Adrenal gland (tissue), 12 donors: Measurements from ENCODE around the gene CCDC74A. TPM values are rescaled to one million over a fixed set of nuclear protein-coding genes. Genes with fewer than 3 reads are reported as not detected.
"Not testable (repeated sequence)": the region's sequence is repeated elsewhere in the genome, so short reads cannot be mapped to it uniquely, and the experiment has no call there.

Source experiments
- DNase-seq, 7 donors: peaks; one replicate each; pipeline ENCODE4 v3.0.0-alpha.2; 2019 to 2020
- H3K27ac ChIP-seq, 5 donors: fragments of 200-600 bp; sonication (generic) in 4 of 5; 1 replicate in 3 of 5; 2 replicates in 2 of 5; pipeline versions ENCODE4 v1.5.1 to v1.8.0; 2016 to 2020; ENCODE audit warnings: mild to moderate bottlenecking in 1 of 5
- H3K27me3 ChIP-seq: fragments of 200-600 bp; 2 replicates; pipeline ENCODE4 v1.8.0; 2021
- H3K36me3 ChIP-seq, 2 donors: fragments of 200-600 bp; replicated peaks in 1 of 2; 1 replicate in 1 of 2; 2 replicates in 1 of 2; pipeline versions ENCODE4 v1.5.1 to v1.8.0; 2018 to 2022
- H3K4me1 ChIP-seq, 2 donors: fragments of 200-600 bp; replicated peaks in 1 of 2; 1 replicate in 1 of 2; 2 replicates in 1 of 2; pipeline versions ENCODE4 v1.5.1 to v1.8.0; 2018 to 2021
- H3K4me3 ChIP-seq, 4 donors: fragments of 200-600 bp; sonication (generic) in 3 of 4; one replicate each; pipeline ENCODE4 v1.5.1; 2016 to 2018
- H3K9me3 ChIP-seq, 3 donors: fragments of 200-600 bp; sonication (generic) in 1 of 3; replicated peaks in 1 of 3; 1 replicate in 2 of 3; 2 replicates in 1 of 3; pipeline versions ENCODE4 v1.5.1 to v1.8.0; 2016 to 2021
- CTCF ChIP-seq, 6 experiments: fragments of 450-650 bp in 4 of 6; fragments of 200-600 bp in 2 of 6; sonication (generic) in 1 of 6; IDR thresholded peaks; 1 replicate in 5 of 6; 2 replicates in 1 of 6; pipeline versions ENCODE4 v1.5.1 to v1.8.0; 2016 to 2021; ENCODE audit warnings: antibody characterized with exemption in 6 of 6, mild to moderate bottlenecking in 2 of 6, moderate library complexity in 1 of 6
- POLR2A ChIP-seq, 2 donors: fragments of 450-650 bp; IDR thresholded peaks; one replicate each; pipeline ENCODE4 v1.6.1; 2017; ENCODE audit warnings: antibody characterized with exemption in 2 of 2, mild to moderate bottlenecking in 2 of 2, moderate library complexity in 1 of 2
- WGBS, 4 donors: extraction: QIAGEN DNeasy Blood & Tissue Kit in 2 of 4; methylation state at CpG; one replicate each; pipeline versions ENCODE4 v1.1.5 to v1.1.7; 2013 to 2017; 5-methylcytosine and 5-hydroxymethylcytosine counted together
- intact Hi-C, 2 donors: fragments of 100-400 bp; cut with DNase I; formaldehyde crosslinking; loops; one replicate each; pipeline versions ENCODE4 v1.14.1 to v1.15.0; 2022 to 2023
- polyA plus RNA-seq, 3 donors: library from polyadenylated mRNA; stranded (reverse); fragments of 200-250 nt in 2 of 3; fragments of 350-450 nt in 1 of 3; fragmentation: Illumina TruSeq in 1 of 3; extraction: RNeasy Lipid Tissue Mini Kit (QIAGEN cat#74804) in 1 of 3; gene quantifications; one replicate each; pipeline ENCODE4 v1.2.3, GENCODE V29; 2013 to 2014
- total RNA-seq, 9 donors: library from RNA; depleted of rRNA in 4 of 9; stranded (reverse); fragments of >200 nt in 4 of 9; fragments of 120-200 nt in 1 of 9; fragmentation: NEBNext Ultra II Directional in 1 of 9; extraction: Animal tissue kit (Norgen Biotek cat#: 25700) in 1 of 9; gene quantifications; one replicate each; pipeline versions ENCODE4 v1.1.0 to v1.2.4, GENCODE V29; 2013 to 2023
- donor health status: healthy with polysubstance abuse.
- donor health status: Bipolar disorder and iron deficiency.
- donor health status: DM: yes; HTN: yes; CAD: no.
- donor health status: DM: no; HTN: no; CAD: no.
- donor health status: DM: no; HTN: no; CAD: no.
- donor health status: DM: yes; HTN: yes; CAD: no.

Gene CCDC74A
- total and polyA plus RNA-seq, 12 donors, result 8.4 to 77.1 (median 35.2) TPM

DNA sequence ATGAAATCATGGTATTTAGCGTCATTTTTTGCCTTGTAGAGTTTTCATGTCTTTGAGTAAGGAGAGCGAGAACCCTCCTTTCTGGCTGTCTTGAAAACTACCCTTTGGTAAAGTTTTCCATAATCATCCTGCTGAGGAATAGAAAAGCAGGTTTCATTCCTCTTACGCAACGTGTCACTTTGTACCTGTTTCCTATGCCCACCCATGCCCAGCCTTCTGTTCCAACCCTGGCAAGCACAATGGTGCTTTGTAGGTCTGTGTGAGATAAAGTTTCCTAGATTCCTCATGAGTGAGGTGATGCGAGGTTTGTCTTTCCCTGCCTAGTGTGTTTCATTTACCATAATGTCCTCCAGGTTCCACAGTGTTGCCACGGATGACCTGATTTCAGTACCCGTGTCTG lies 29.3 kb downstream of the CCDC74A start:
- no peaks in the 10 kb centered on the region for H3K36me3 ChIP-seq
- no peak for DNase-seq
- no peaks in the 10 kb centered on the region for H3K9me3 ChIP-seq
- no peak overlapping the region for H3K4me3 ChIP-seq
- H3K4me1 ChIP-seq, result no peaks in the 10 kb centered on the region
- H3K27me3 ChIP-seq, result no peaks in the 10 kb centered on the region
- intact Hi-C loops, result no loop called here
- TF ChIP-seq CTCF (IDR thresholded peaks at IDR 0.05), result no peak
- TF ChIP-seq POLR2A (IDR thresholded peaks at IDR 0.05), result no peak
- 86 to 92% (median 90%) methylated on average over 7 of the region's 7 CpGs for WGBS, 4 donors
- H3K27ac ChIP-seq, result no peak overlapping the region

GRCh38 chr2:131557558-131558321 lies 30.1 kb downstream of the CCDC74A start:
- Histone ChIP-seq H3K4me1 (no peaks in the 10 kb centered on the region), H3K27me3 (no peaks in the 10 kb centered on the region), H3K9me3 (no peaks in the 10 kb centered on the region), H3K27ac (no peak overlapping the region), H3K36me3 (no peaks in the 10 kb centered on the region), H3K4me3 (no peak overlapping the region)
- intact Hi-C loops, result no loop called here
- WGBS, 4 donors, result 86 to 91% (median 89%) methylated on average over 5 of the region's 5 CpGs
- DNase-seq, result no peak
- TF ChIP-seq CTCF (IDR thresholded peaks at IDR 0.05), result no peak
- no peak for TF ChIP-seq POLR2A (IDR thresholded peaks at IDR 0.05)

DNA sequence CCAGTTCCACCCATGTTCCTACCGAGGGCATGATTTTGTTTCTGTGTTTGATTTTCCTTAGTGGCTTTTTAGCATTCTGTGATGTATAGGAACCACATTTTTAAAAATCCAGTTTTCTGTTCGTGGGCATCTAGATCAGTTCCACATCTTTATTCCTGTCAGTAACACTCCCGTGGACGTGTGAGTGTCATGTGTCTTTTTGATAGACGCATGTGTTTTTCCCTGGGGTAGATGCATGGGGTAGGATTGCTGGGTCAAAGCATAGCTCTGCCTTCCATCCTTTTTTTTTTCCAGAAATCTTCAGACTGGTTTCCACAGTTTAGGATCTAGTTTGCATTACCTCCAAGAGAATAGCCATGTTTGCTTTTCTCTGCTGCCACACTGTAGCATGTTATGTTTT lies 38.7 kb downstream of the CCDC74A start:
- H3K4me3 ChIP-seq, result no peak overlapping the region
- H3K4me1 ChIP-seq, result no peaks in the 10 kb centered on the region
- intact Hi-C loops, result no loop called here
- H3K36me3 ChIP-seq, result no peaks in the 10 kb centered on the region
- no peaks in the 10 kb centered on the region for H3K9me3 ChIP-seq
- TF ChIP-seq POLR2A (IDR thresholded peaks at IDR 0.05) (no peak), CTCF (IDR thresholded peaks at IDR 0.05) (no peak)
- no peak for DNase-seq
- 77 to 86% (median 81%) methylated on average over 5 of the region's 5 CpGs for WGBS, 4 donors
- no peak overlapping the region for H3K27ac ChIP-seq
- H3K27me3 ChIP-seq, result no peaks in the 10 kb centered on the region

GRCh38 chr2:131567891-131568290 lies 40.2 kb downstream of the CCDC74A start:
- intact Hi-C loops, result no loop called here
- no peaks in the 10 kb centered on the region for H3K4me1 ChIP-seq
- H3K27ac ChIP-seq, result no peak overlapping the region

DNA sequence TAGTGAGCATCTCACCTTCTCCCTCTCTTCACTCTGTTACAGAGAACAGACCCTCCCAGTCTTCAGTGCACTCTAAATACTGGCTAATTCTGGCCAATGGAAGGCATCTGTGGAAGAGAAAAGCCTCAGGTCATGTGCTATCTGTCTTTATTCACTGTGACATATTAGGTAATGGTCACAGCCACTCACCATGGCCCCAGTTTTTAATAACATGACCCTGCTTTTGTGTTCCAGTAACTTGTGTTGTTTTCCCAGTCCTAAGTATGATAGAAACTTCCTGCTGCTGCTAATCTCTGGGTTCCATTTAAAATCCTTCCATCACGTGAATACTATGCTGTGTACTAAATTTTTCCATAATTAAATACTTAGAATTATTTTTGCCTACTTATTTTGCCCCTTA lies 40.7 kb downstream of the CCDC74A start:
- DNase-seq, H3K4me1 ChIP-seq, H3K9me3 ChIP-seq, H3K4me3 ChIP-seq, H3K27me3 ChIP-seq, H3K27ac ChIP-seq, intact Hi-C loops, H3K36me3 ChIP-seq: not testable (repeated sequence)
- WGBS, 4 donors, result 55 to 63% (median 59%) methylated on average over 1 of the region's 1 CpG

More at GRCh38 chr2:131567891-131568290, 40.2 kb downstream of the CCDC74A start:
- Histone ChIP-seq H3K27me3 (no peaks in the 10 kb centered on the region), H3K9me3 (no peaks in the 10 kb centered on the region), H3K4me3 (no peak overlapping the region), H3K36me3 (no peaks in the 10 kb centered on the region)
- no peak for DNase-seq
- no peak for TF ChIP-seq CTCF (IDR thresholded peaks at IDR 0.05)
